Right lobe of liver (tissue), 6 donors: ENCODE data around the gene RPS21. TPM values are rescaled to one million over a fixed set of nuclear protein-coding genes. Genes with fewer than 3 reads are reported as not detected.

Experiments used
- ATAC-seq, 4 donors: fragments of 200-7000 bp; cut with Tn5 transposase; one replicate each; pipeline ENCODE4 v1.9.1; 2020; ENCODE audit warnings: mild to moderate bottlenecking in 4 of 4, moderate library complexity in 4 of 4
- DNase-seq, 3 donors: peaks; one replicate each; pipeline ENCODE4 v3.0.0-alpha.2; 2020
- H3K27ac ChIP-seq, 3 donors: fragments of 200-600 bp; one replicate each; pipeline ENCODE4 v1.8.0; 2022
- H3K27me3 ChIP-seq, 2 donors: fragments of 200-600 bp; one replicate each; pipeline ENCODE4 v1.8.0; 2022
- H3K36me3 ChIP-seq, 4 donors: fragments of 200-600 bp; sonication (generic) in 1 of 4; one replicate each; pipeline versions ENCODE4 v1.5.1 to v1.8.0; 2017 to 2022; ENCODE audit warnings: control low read depth in 1 of 4
- H3K4me1 ChIP-seq, 4 donors: fragments of 200-600 bp; sonication (generic) in 1 of 4; one replicate each; pipeline versions ENCODE4 v1.5.1 to v1.8.0; 2017 to 2022; ENCODE audit warnings: control low read depth in 1 of 4
- H3K4me3 ChIP-seq, 3 donors: fragments of 200-600 bp; one replicate each; pipeline ENCODE4 v1.8.0; 2022
- H3K9me3 ChIP-seq, 4 donors: fragments of 200-600 bp; sonication (generic) in 1 of 4; one replicate each; pipeline versions ENCODE4 v1.5.1 to v1.8.0; 2017 to 2022; ENCODE audit warnings: control low read depth in 1 of 4
- POLR2A ChIP-seq: fragments of 450-650 bp; IDR thresholded peaks from one replicate; pipeline ENCODE4 v1.6.1; 2017; ENCODE audit warnings: antibody characterized with exemption, mild to moderate bottlenecking
- WGBS: methylation state at CpG from one replicate; pipeline ENCODE4 v1.1.6; 2018; ENCODE audit warnings: low coverage, low lambda C conversion rate; ENCODE audit not compliant: insufficient coverage; ENCODE audit errors: missing lambda C conversion rate; 5-methylcytosine and 5-hydroxymethylcytosine counted together
- intact Hi-C, 2 donors: fragments of 100-400 bp; cut with DNase I; formaldehyde crosslinking; loops; one replicate each; pipeline versions ENCODE4 v1.11.2 to v1.14.1; 2022
- total RNA-seq, 6 experiments: library from RNA; depleted of rRNA in 2 of 6; stranded (reverse); fragments of >200 nt in 2 of 6; fragmentation: NEBNext Ultra II Directional in 3 of 6; extraction: Animal tissue kit (Norgen Biotek cat#: 25700) in 3 of 6; gene quantifications; one replicate each; pipeline versions ENCODE4 v1.1.0 to v1.2.4, GENCODE V29; 2016 to 2023
- TF ChIP-seq, protein P1 (sequence below), 4 donors: fragments of 200-600 bp in 3 of 4; fragments of 450-650 bp in 1 of 4; IDR thresholded peaks; one replicate each; pipeline versions ENCODE4 v1.5.1 to v1.8.0; 2016 to 2022; ENCODE audit warnings: antibody characterized with exemption in 4 of 4, mild to moderate bottlenecking in 2 of 4
- donor health status: DM: no; HTN: yes; CAD: no.
- donor health status: DM: no; HTN: no; CAD: no.
- donor health status: DM: no; HTN: no; CAD: no.
- donor health status: DM: no; HTN: yes; CAD: no.
- donor health status: DM: no; HTN: yes; CAD: no.

RPS21 gene
- total RNA-seq, 6 experiments from 2014 or later, result 339 to 696 (median 413) TPM

DNA sequence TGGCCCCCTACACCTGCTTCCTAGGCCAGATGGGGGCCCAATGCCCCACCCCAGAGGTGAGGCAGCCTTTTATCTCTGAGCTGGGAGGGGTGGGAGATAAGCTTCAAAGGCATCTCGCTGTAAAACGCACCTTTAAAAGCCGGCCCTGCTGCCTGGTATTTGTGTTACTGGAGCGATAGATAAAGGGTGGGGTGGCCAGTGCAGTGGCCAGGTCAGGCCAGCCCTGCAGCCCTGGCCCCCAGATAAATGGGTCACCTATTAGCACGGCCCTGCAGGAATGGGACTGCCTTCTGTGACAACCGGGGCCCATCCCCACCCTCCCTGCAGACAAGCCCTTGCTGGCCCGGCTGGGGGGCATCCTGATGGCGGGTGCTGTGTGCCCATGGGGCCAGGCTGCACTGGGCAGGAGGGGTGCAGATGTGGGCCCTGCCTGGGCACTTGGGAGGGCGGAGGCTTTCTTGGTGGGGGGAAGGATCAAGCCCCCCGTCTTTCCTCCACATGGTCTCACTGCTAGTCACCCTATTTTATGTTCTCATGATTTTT is 43.5 kb downstream of the RPS21 start:
- H3K36me3 ChIP-seq, result no peaks in the 10 kb centered on the region
- DNase-seq, result no peak
- H3K27ac ChIP-seq, result no peak overlapping the region
- no peaks in the 10 kb centered on the region for H3K4me1 ChIP-seq
- ATAC-seq, result no peak
- no peaks in the 10 kb centered on the region for H3K9me3 ChIP-seq
- TF ChIP-seq, protein P1, sequence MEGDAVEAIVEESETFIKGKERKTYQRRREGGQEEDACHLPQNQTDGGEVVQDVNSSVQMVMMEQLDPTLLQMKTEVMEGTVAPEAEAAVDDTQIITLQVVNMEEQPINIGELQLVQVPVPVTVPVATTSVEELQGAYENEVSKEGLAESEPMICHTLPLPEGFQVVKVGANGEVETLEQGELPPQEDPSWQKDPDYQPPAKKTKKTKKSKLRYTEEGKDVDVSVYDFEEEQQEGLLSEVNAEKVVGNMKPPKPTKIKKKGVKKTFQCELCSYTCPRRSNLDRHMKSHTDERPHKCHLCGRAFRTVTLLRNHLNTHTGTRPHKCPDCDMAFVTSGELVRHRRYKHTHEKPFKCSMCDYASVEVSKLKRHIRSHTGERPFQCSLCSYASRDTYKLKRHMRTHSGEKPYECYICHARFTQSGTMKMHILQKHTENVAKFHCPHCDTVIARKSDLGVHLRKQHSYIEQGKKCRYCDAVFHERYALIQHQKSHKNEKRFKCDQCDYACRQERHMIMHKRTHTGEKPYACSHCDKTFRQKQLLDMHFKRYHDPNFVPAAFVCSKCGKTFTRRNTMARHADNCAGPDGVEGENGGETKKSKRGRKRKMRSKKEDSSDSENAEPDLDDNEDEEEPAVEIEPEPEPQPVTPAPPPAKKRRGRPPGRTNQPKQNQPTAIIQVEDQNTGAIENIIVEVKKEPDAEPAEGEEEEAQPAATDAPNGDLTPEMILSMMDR (IDR thresholded peaks at IDR 0.05), result no peak
- no peak for TF ChIP-seq POLR2A
- 44% methylated on average over 7 of the region's 10 CpGs for whole genome bisulfite sequencing
- no peak overlapping the region for H3K4me3 ChIP-seq
- H3K27me3 ChIP-seq, result no peaks in the 10 kb centered on the region
- intact Hi-C loops, result no loop called here

DNA sequence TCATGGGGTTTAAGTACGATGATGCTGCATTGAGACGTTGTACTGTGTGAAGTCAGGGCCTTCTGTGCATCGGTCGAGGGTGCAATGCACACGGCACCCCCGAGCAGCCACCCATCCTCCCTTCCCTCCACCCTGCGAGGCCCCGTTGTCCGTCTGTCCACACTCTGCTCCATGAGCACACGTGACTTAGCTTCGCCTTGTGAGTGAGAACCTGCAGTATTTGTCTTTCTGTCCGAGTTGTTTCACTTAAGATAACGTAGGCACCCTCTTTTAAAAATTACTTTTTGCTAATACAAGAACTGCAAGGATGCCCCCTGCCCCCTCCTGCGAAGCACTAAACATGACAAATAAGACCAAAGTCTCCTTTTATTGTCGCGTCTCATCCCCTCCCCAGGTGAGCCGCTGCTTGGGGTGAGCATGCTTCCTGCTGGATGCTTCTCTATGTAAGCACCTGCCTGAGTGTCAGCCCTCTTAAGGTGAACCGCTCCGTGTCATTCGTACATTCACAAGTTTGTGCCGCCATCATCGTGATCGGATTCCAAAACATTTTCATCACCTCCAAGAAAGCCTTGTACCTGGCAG is 44.1 kb downstream of the RPS21 start:
- H3K4me3 ChIP-seq, result no peak overlapping the region
- no peak for DNase-seq
- ATAC-seq, result no peak
- no peak for TF ChIP-seq POLR2A
- TF ChIP-seq, protein P1 (IDR thresholded peaks at IDR 0.05), result no peak
- H3K27me3 ChIP-seq, result no peaks in the 10 kb centered on the region
- no peaks in the 10 kb centered on the region for H3K9me3 ChIP-seq
- intact Hi-C loops, result no loop called here
- WGBS, result 39% methylated on average over 22 of the region's 23 CpGs
- H3K4me1 ChIP-seq, result no peaks in the 10 kb centered on the region
- no peak overlapping the region for H3K27ac ChIP-seq
- H3K36me3 ChIP-seq, result no peaks in the 10 kb centered on the region

- intact Hi-C loops, result no loop called here
- 32% methylated on average over 23 of the region's 32 CpGs for WGBS
- H3K27me3 ChIP-seq, result no peaks in the 10 kb centered on the region
- no peaks in the 10 kb centered on the region for H3K4me1 ChIP-seq
- no peak for DNase-seq
- no peak for TF ChIP-seq POLR2A
- TF ChIP-seq, protein P1 (IDR thresholded peaks at IDR 0.05), result no peak
- H3K9me3 ChIP-seq, result no peaks in the 10 kb centered on the region
- H3K4me3 ChIP-seq, result no peak overlapping the region
- H3K36me3 ChIP-seq, result no peaks in the 10 kb centered on the region
- no peak overlapping the region for H3K27ac ChIP-seq
- ATAC-seq, result peak in 3 of 4 donors; percentile 14 to 52 (median 15)
Measured at GRCh38 chr20:62433658-62434497, 47.0 kb downstream of the RPS21 start.

DNA sequence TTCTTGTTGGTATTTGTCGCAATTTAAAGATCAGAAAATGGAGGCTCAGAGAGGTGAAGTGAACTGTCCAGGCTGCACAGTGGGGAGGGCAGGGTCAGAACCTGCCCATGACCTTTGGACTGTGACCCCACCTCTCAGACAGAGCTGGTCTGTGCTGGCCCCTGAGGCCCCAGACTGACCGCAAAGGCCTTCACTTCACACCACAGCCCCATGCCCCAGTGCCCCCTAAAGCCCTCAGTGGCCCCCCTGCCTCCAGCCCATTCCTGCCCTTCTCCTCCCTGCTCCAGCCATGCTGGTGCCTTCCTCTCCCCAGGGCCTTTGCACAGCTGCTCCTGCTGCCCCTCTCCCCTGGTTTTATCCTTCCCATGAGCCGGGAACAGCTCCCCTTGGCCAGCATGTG is 49.8 kb downstream of the RPS21 start:
- Histone ChIP-seq H3K9me3 (no peaks in the 10 kb centered on the region), H3K36me3 (no peaks in the 10 kb centered on the region), H3K4me1 (no peaks in the 10 kb centered on the region), H3K4me3 (no peak overlapping the region), H3K27me3 (no peaks in the 10 kb centered on the region), H3K27ac (no peak overlapping the region)
- TF ChIP-seq, protein P1 (IDR thresholded peaks at IDR 0.05), result no peak
- no peak for TF ChIP-seq POLR2A
- ATAC-seq, result no peak
- no peak for DNase-seq
- intact Hi-C loops, result no loop called here
- 71% methylated on average over 3 of the region's 3 CpGs for WGBS
